ENCODE data around the gene GXYLT2. TPM values are rescaled to one million over a fixed set of nuclear protein-coding genes. Genes with fewer than 3 reads are reported as not detected.

The GXYLT2 gene
- total and polyA plus RNA-seq, 2 donors (not counting 1 experiment from before 2014, with no cell fraction given) = not detected

DNA sequence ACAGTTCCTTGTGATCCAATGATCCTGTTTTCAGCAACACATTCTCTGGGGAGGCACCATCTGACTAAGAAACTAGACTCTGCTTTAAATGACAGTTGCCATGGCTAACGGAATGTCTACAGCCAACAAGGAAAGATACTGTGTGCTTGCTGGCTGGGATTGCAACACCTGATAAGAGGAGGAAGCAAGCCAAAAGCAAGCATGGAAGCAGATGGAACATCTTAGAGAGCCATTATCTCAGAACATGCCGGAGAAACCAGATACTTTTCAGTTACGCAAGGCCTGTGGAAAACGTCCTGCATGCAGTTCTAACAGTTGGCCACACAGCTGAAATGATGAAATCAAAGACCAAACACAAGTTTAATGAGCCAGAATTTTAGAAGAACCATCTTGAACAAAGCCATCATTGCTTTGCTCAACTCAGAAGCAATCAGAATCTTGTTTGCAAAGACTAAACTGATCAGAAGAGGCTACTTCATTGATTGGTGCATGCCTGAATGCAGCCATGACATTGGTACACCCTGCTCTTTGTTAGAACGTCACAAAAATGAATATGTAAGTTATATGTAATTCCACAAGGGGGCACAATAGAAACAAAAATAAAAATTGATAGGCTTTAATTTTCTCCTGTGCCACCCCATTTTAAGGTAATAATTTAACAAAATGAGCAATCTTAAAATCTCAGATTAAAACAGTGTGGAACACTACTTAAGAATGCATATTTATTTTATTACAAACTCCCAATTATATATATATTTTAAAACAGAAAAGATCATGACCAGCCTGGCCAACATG lies 50.8 kb downstream of the GXYLT2 start:
- H3K27ac Mint-ChIP-seq = no peak overlapping the region
- no peak overlapping the region for H3K4me3 Mint-ChIP-seq
- Histone ChIP-seq H3K9ac (ENCODE audit: low read length) (no peak overlapping the region), H3K27ac (ENCODE audit: low read length in 2 of 2) (no peak overlapping the region), H3K36me3 (replicated peaks in 1 of 2; ENCODE audit: control extremely low read depth in 1 of 2, control insufficient read depth in 1 of 2, extremely low read depth in 1 of 2, insufficient read depth in 2 of 2, low read length in 1 of 2) (no peaks in the 10 kb centered on the region), H3K4me2 (replicated peaks; ENCODE audit: low read depth, low read length, poor library complexity, severe bottlenecking) (no peak overlapping the region), H3K4me1 (ENCODE audit: control insufficient read depth in 2 of 2, insufficient read depth in 2 of 2, low read length in 2 of 2) (no peaks in the 10 kb centered on the region), H3K9me3 (ENCODE audit: control extremely low read depth in 1 of 3, control insufficient read depth in 2 of 3, insufficient read depth in 1 of 3, low read length in 2 of 3) (no peaks in the 10 kb centered on the region), H2AFZ (ENCODE audit: insufficient read depth, low read depth, low read length, poor library complexity, severe bottlenecking) (peak overlapping the region; percentile 38), H3K79me2 (ENCODE audit: control insufficient read depth, insufficient read depth, low read length) (no peaks in the 10 kb centered on the region), H3K27me3 (replicated peaks in 1 of 4; ENCODE audit: control extremely low read depth in 1 of 4, control insufficient read depth in 3 of 4, insufficient read depth in 4 of 4, low read length in 3 of 4) (peaks cover 0 to 3% (median 3%) of the 10 kb centered on the region in 4 experiments), H4K20me1 (ENCODE audit: control insufficient read depth, insufficient read depth, low read length, poor library complexity, severe bottlenecking) (no peaks in the 10 kb centered on the region), H3K4me3 (ENCODE audit: control extremely low read depth in 1 of 5, extremely low read depth in 1 of 5, insufficient read depth in 1 of 5, low read depth in 2 of 5, low read length in 4 of 5) (no peak overlapping the region)
- H3K4me1 Mint-ChIP-seq = no peaks in the 10 kb centered on the region
- intact Hi-C loops (cut with micrococcal nuclease) = loop anchor here (1.0 to 10.0 kb wide), 4 partner anchors 59 to 1224 kb away; partner anchors contain the start of gene PPP4R2
- no peaks in the 10 kb centered on the region for H3K9me3 Mint-ChIP-seq (ENCODE audit: insufficient read depth)
- ATAC-seq (ENCODE audit: low read depth) (peak; percentile 64), DNase-seq (peak; percentile 59)
- TF ChIP-seq, protein P1, sequence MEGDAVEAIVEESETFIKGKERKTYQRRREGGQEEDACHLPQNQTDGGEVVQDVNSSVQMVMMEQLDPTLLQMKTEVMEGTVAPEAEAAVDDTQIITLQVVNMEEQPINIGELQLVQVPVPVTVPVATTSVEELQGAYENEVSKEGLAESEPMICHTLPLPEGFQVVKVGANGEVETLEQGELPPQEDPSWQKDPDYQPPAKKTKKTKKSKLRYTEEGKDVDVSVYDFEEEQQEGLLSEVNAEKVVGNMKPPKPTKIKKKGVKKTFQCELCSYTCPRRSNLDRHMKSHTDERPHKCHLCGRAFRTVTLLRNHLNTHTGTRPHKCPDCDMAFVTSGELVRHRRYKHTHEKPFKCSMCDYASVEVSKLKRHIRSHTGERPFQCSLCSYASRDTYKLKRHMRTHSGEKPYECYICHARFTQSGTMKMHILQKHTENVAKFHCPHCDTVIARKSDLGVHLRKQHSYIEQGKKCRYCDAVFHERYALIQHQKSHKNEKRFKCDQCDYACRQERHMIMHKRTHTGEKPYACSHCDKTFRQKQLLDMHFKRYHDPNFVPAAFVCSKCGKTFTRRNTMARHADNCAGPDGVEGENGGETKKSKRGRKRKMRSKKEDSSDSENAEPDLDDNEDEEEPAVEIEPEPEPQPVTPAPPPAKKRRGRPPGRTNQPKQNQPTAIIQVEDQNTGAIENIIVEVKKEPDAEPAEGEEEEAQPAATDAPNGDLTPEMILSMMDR (IDR thresholded peaks at IDR 0.05) = peak; percentile 75
- TF ChIP-seq EZH2 (IDR thresholded peaks at IDR 0.05; ENCODE audit: borderline replicate concordance, insufficient read depth, low read depth, low read length, poor library complexity, severe bottlenecking) = no peak
- ChIA-PET POLR2A (no interaction called here), CTCF (interaction anchor here (0.7 to 6.7 kb wide), 5 partner anchors 97 to 147 kb away, joined by 3 to 105 read pairs (median 5); no protein-coding TSS in a partner anchor)
- H3K27me3 Mint-ChIP-seq = peaks cover 17% of the 10 kb centered on the region
- WGBS (ENCODE audit: insufficient coverage) = 61% methylated on average over 4 of the region's 5 CpGs

DNA sequence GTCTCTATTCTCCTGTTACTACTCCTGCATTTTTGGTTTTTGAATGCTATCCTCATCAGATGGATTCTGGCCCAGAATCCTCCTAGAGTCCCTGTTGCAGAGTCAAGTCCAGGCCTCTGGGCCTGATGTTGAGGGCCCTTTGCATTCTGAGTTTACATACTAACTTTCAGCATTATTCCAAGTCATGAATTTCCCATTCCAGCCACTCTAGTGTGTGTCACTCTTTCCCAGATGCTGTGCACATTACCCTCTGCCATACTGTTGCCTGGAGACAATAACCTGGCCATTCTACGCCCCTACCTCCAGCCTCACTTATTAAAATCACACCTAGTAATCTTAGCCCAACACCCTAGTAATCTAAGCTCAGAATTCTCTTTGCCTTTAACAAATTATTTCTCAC lies 53.4 kb downstream of the GXYLT2 start:
- no peaks in the 10 kb centered on the region for H3K79me2 ChIP-seq (ENCODE audit: control insufficient read depth, insufficient read depth, low read length)
- H3K4me1 ChIP-seq (ENCODE audit: control insufficient read depth in 2 of 2, insufficient read depth in 2 of 2, low read length in 2 of 2) = no peaks in the 10 kb centered on the region
- 100% methylated on average over 1 of the region's 1 CpG for WGBS (ENCODE audit: insufficient coverage)
- intact Hi-C loops (cut with micrococcal nuclease) = no loop called here
- no peaks in the 10 kb centered on the region for H4K20me1 ChIP-seq (ENCODE audit: control insufficient read depth, insufficient read depth, low read length, poor library complexity, severe bottlenecking)
- H3K4me3 ChIP-seq (ENCODE audit: control extremely low read depth in 1 of 5, extremely low read depth in 1 of 5, insufficient read depth in 1 of 5, low read depth in 2 of 5, low read length in 4 of 5) = no peak overlapping the region
- Mint-ChIP-seq H3K4me1 (no peaks in the 10 kb centered on the region), H3K27ac (no peak overlapping the region), H3K27me3 (peaks cover 4% of the 10 kb centered on the region), H3K4me3 (no peak overlapping the region), H3K9me3 (ENCODE audit: insufficient read depth) (no peaks in the 10 kb centered on the region)
- H3K36me3 ChIP-seq (replicated peaks in 1 of 2; ENCODE audit: control extremely low read depth in 1 of 2, control insufficient read depth in 1 of 2, extremely low read depth in 1 of 2, insufficient read depth in 2 of 2, low read length in 1 of 2) = no peaks in the 10 kb centered on the region
- POLR2A ChIA-PET = no interaction called here
- ATAC-seq (ENCODE audit: low read depth) (no peak), DNase-seq (no peak)
- TF ChIP-seq EZH2 (IDR thresholded peaks at IDR 0.05; ENCODE audit: borderline replicate concordance, insufficient read depth, low read depth, low read length, poor library complexity, severe bottlenecking) = no peak
- TF ChIP-seq, protein P1 (IDR thresholded peaks at IDR 0.05) = no peak
- CTCF ChIA-PET = interaction anchor here (0.6 to 6.7 kb wide), 4 partner anchors 59 to 174 kb away, joined by 3 to 105 read pairs (median 18); no protein-coding TSS in a partner anchor
- no peak overlapping the region for H3K9ac ChIP-seq (ENCODE audit: low read length)
- no peaks in the 10 kb centered on the region for H3K27me3 ChIP-seq (replicated peaks in 1 of 4; ENCODE audit: control extremely low read depth in 1 of 4, control insufficient read depth in 3 of 4, insufficient read depth in 4 of 4, low read length in 3 of 4)
- no peak overlapping the region for H3K4me2 ChIP-seq (replicated peaks; ENCODE audit: low read depth, low read length, poor library complexity, severe bottlenecking)
- no peak overlapping the region for H3K27ac ChIP-seq (ENCODE audit: low read length in 2 of 2)
- no peak overlapping the region for H2AFZ ChIP-seq (ENCODE audit: insufficient read depth, low read depth, low read length, poor library complexity, severe bottlenecking)
- no peaks in the 10 kb centered on the region for H3K9me3 ChIP-seq (ENCODE audit: control extremely low read depth in 1 of 3, control insufficient read depth in 2 of 3, insufficient read depth in 1 of 3, low read length in 2 of 3)

Measured in B cell (primary cell).